Measurements from ENCODE around the gene JUND. TPM values are rescaled to one million over a fixed set of nuclear protein-coding genes. Genes with fewer than 3 reads are reported as not detected.

JUND gene
- total and polyA plus RNA-seq, 2 of the 8 experiments (the other 6 are each of a cell fraction or from before 2014, with no cell fraction given), result 54.0 to 77.5 TPM

GRCh38 chr19:18280247-18281081, 958 bp downstream of the JUND start (continued):
- TF ChIP-seq ZNF274 (IDR thresholded peaks at IDR 0.05; ENCODE audit: borderline replicate concordance, extremely low read depth, low read length), result no peak

Measured in H1 (cell line).